ENCODE data around the gene MEI4.

- TF ChIP-seq CTCF (IDR thresholded peaks at IDR 0.05 in 4 of 5, conservative IDR thresholded peaks at IDR 0.05 in 1 of 5) (no peak), POLR2A (IDR thresholded peaks at IDR 0.05) (no peak)
These were observed 312.6 kb downstream of the MEI4 start for GRCh38 chr6:77965449-77965848.
